Measurements from ENCODE around the gene ZNF821. TPM values are rescaled to one million over a fixed set of nuclear protein-coding genes. Genes with fewer than 3 reads are reported as not detected.

The ZNF821 gene
- total RNA-seq, result 10.3 and 13.7 TPM in 2 replicates

GRCh38 chr16:71883849-71884638 is at the start of gene ZNF821:
ZNF821 (minus strand) TSS chr16:71884182; CDS start chr16:71879946, 4,236 bp downstream.
- TF ChIP-seq, protein P1, sequence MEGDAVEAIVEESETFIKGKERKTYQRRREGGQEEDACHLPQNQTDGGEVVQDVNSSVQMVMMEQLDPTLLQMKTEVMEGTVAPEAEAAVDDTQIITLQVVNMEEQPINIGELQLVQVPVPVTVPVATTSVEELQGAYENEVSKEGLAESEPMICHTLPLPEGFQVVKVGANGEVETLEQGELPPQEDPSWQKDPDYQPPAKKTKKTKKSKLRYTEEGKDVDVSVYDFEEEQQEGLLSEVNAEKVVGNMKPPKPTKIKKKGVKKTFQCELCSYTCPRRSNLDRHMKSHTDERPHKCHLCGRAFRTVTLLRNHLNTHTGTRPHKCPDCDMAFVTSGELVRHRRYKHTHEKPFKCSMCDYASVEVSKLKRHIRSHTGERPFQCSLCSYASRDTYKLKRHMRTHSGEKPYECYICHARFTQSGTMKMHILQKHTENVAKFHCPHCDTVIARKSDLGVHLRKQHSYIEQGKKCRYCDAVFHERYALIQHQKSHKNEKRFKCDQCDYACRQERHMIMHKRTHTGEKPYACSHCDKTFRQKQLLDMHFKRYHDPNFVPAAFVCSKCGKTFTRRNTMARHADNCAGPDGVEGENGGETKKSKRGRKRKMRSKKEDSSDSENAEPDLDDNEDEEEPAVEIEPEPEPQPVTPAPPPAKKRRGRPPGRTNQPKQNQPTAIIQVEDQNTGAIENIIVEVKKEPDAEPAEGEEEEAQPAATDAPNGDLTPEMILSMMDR (IDR thresholded peaks at IDR 0.05; ENCODE audit: insufficient read depth, low read length, poor library complexity, severe bottlenecking), result no peak
- Histone ChIP-seq H3K36me3 (ENCODE audit: control insufficient read depth, insufficient read depth, low read length) (peaks cover 1% of the 10 kb centered on the region), H3K27me3 (ENCODE audit: control insufficient read depth, insufficient read depth, low read length) (no peaks in the 10 kb centered on the region), H3K4me3 (ENCODE audit: low read depth, low read length) (peak within 1 kb of the TSS; percentile 60)
- DNase-seq (ENCODE audit: low read depth), result no peak

GRCh38 chr16:71933017-71933416 is 49.0 kb upstream of the ZNF821 start:
- no peak for DNase-seq (ENCODE audit: low read depth)
- no peaks in the 10 kb centered on the region for H3K27me3 ChIP-seq (ENCODE audit: control insufficient read depth, insufficient read depth, low read length)
- TF ChIP-seq, protein P1 (IDR thresholded peaks at IDR 0.05; ENCODE audit: insufficient read depth, low read length, poor library complexity, severe bottlenecking), result no peak
- H3K4me3 ChIP-seq (ENCODE audit: low read depth, low read length), result no peak overlapping the region
- H3K36me3 ChIP-seq (ENCODE audit: control insufficient read depth, insufficient read depth, low read length), result peaks cover 3% of the 10 kb centered on the region

DNA sequence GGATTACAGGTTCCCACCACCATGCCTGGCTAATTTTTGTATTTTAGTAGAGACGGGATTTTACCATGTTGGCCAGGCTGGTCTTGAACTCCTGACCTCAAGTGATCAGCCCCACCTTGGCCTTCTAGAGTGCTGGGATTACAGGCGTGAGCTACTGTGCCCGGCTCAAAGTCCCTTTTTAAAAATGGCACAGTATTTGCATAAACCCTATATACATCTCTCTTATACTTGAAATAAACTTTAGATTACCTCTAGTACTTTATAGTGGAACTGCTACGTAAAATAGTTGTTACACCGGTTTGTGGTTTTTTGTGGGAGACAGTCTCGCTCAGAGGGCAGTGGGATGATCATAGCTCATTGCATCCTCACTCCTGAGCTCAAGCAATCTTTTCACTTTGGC is 47.6 kb upstream of the ZNF821 start:
- Histone ChIP-seq H3K27me3 (ENCODE audit: control insufficient read depth, insufficient read depth, low read length) (no peaks in the 10 kb centered on the region), H3K36me3 (ENCODE audit: control insufficient read depth, insufficient read depth, low read length) (peaks cover 3% of the 10 kb centered on the region)
- TF ChIP-seq, protein P1 (IDR thresholded peaks at IDR 0.05; ENCODE audit: insufficient read depth, low read length, poor library complexity, severe bottlenecking), result no peak

GRCh38 chr16:71931001-71931400 is 47.0 kb upstream of the ZNF821 start:
- Histone ChIP-seq H3K27me3 (ENCODE audit: control insufficient read depth, insufficient read depth, low read length) (no peaks in the 10 kb centered on the region), H3K36me3 (ENCODE audit: control insufficient read depth, insufficient read depth, low read length) (peaks cover 3% of the 10 kb centered on the region), H3K4me3 (ENCODE audit: low read depth, low read length) (no peak overlapping the region)
- no peak for DNase-seq (ENCODE audit: low read depth)
- TF ChIP-seq, protein P1 (IDR thresholded peaks at IDR 0.05; ENCODE audit: insufficient read depth, low read length, poor library complexity, severe bottlenecking), result no peak

More for the DNA sequence above, 47.6 kb upstream of the ZNF821 start:
- no peak overlapping the region for H3K4me3 ChIP-seq (ENCODE audit: low read depth, low read length)
- no peak for DNase-seq (ENCODE audit: low read depth)

GRCh38 chr16:71930013-71930563 is 46.1 kb upstream of the ZNF821 start:
- Histone ChIP-seq H3K27me3 (ENCODE audit: control insufficient read depth, insufficient read depth, low read length) (no peaks in the 10 kb centered on the region), H3K4me3 (ENCODE audit: low read depth, low read length) (no peak overlapping the region), H3K36me3 (ENCODE audit: control insufficient read depth, insufficient read depth, low read length) (peaks cover 3% of the 10 kb centered on the region)
- no peak for DNase-seq (ENCODE audit: low read depth)
- TF ChIP-seq, protein P1 (IDR thresholded peaks at IDR 0.05; ENCODE audit: insufficient read depth, low read length, poor library complexity, severe bottlenecking), result no peak

Measured in kidney epithelial cell (primary cell).